Measurements from ENCODE around the gene ATG4B. TPM values are rescaled to one million over a fixed set of nuclear protein-coding genes. Genes with fewer than 3 reads are reported as not detected.

The ATG4B gene
- total and polyA plus RNA-seq, 9 of the 15 experiments (the other 6 are each of a cell fraction or from before 2014, with no cell fraction given) = 5.9 to 58.8 (median 35.6) TPM

DNA sequence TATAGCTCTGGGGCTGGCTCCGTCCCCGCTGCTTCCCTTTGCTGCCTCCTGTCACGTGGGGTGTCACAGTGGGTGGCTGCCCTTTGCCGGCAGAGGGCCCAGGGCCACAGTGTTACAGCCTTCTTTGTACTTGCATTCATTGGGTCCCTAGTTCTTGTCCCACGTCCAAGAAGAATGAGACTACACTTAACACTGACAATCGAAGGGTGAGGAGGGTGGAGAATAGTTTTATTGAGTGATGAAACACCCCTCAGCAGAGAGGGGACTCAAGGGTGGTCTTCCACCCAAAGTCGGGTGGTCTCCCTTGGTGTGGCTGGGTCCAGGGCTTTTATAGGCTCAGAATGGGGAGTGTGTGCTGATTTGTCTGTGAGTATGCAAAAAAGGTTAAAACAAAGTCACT, 1.9 kb downstream of the ATG4B start:
- in situ Hi-C loops (cut with MboI) = no loop called here
- H3K4me1 ChIP-seq (replicated peaks in 1 of 2; ENCODE audit: control insufficient read depth in 2 of 2, insufficient read depth in 2 of 2, low read length in 2 of 2) = peaks cover 7 to 21% of the 10 kb centered on the region in 2 experiments; a peak in 3 of 5 replicates
- H3K4me2 ChIP-seq (ENCODE audit: insufficient read depth, low read length) = no peak overlapping the region
- peaks cover 83% of the 10 kb centered on the region for H3K79me2 ChIP-seq (ENCODE audit: control insufficient read depth, insufficient read depth, low read length)
- no TSS peak for BruUV-seq (replicated peaks)
- H2AFZ ChIP-seq (ENCODE audit: low read depth, low read length) = no peak overlapping the region
- CTCF ChIA-PET (ENCODE audit: low intra/inter-chr PET ratio) = no interaction called here
- H3K9ac ChIP-seq (ENCODE audit: insufficient read depth in 1 of 2, low read depth in 2 of 2, low read length in 2 of 2) = no peak overlapping the region
- FAIRE-seq = no peak
- intact Hi-C loops (cut with micrococcal nuclease) = no loop called here
- no peak overlapping the region for H3K4me3 ChIP-seq
- no peaks in the 10 kb centered on the region; the same call in 1 of the 2 replicates for H3K9me3 ChIP-seq (replicated peaks; ENCODE audit: control insufficient read depth, insufficient read depth, low read depth, low read length)
- POLR2A ChIA-PET = no interaction called here
- peaks cover 30% of the 10 kb centered on the region; the same call in 2 of the 3 replicates for H3K36me3 ChIP-seq (ENCODE audit: control insufficient read depth, insufficient read depth, low read length)
- no peak for DNase-seq (ENCODE audit: extremely low read depth in 1 of 4, low spot score in 3 of 4)
- ATAC-seq = no peak
- H3K9me1 ChIP-seq (ENCODE audit: control insufficient read depth, insufficient read depth, low read length) = no peaks in the 10 kb centered on the region
- H3K27ac ChIP-seq (ENCODE audit: extremely low read depth, low read depth, low read length) = no peak overlapping the region
- 87% methylated on average over 6 of the region's 7 CpGs for WGBS (ENCODE audit: insufficient coverage, low coverage, missing lambda C conversion rate)
- H4K20me1 ChIP-seq (replicated peaks; ENCODE audit: control insufficient read depth, insufficient read depth, low read length) = no peaks in the 10 kb centered on the region
- no peaks in the 10 kb centered on the region for H3K27me3 ChIP-seq (ENCODE audit: control insufficient read depth in 2 of 2, insufficient read depth in 2 of 2, low read length in 2 of 2)
- peak in 1 of 2 experiments; percentile 66; a peak in 1 of 3 replicates for TF ChIP-seq CBX3 (IDR thresholded peaks at IDR 0.05; ENCODE audit: borderline replicate concordance in 1 of 2, low read length in 2 of 2)
- TF ChIP-seq ZFP36 (IDR thresholded peaks at IDR 0.05; ENCODE audit: low read depth, low read length, partially characterized antibody) = peak; percentile 35
- no peak for TF ChIP-seq CCNT2 (IDR thresholded peaks at IDR 0.05; ENCODE audit: borderline replicate concordance, extremely low read depth, insufficient read length, low read depth, low read length)
- no peak for TF ChIP-seq ETV5 (CRISPR knock-in tag; IDR thresholded peaks at IDR 0.05; ENCODE audit: low read depth)
- no peak for TF ChIP-seq NCOR1 (IDR thresholded peaks at IDR 0.05)
